HCT116 (cell line): Measurements from ENCODE around the gene S100A2.

Source experiments
- CEBPB ChIP-seq: IDR thresholded peaks from 2 replicates; pipeline ENCODE4 v1.6.1; 2012; ENCODE audit warnings: low read depth
- EZH2 ChIP-seq: fragments of 200-600 bp; sonication (generic); IDR thresholded peaks from 2 replicates; pipeline ENCODE4 v1.6.1; 2017; ENCODE audit warnings: antibody characterized with exemption, mixed run types
- EZH2phosphoT487 ChIP-seq: fragments of 200-600 bp; IDR thresholded peaks from 2 replicates; pipeline ENCODE4 v1.6.1; 2018; ENCODE audit warnings: antibody characterized with exemption, borderline replicate concordance
- FOSL1 ChIP-seq: IDR thresholded peaks from 2 replicates; pipeline ENCODE4 v1.6.1; 2012; ENCODE audit warnings: low read depth
- POLR2A ChIP-seq: IDR thresholded peaks from 2 replicates; pipeline ENCODE4 v1.7.0; 2011; ENCODE audit warnings: borderline replicate concordance; ENCODE audit not compliant: insufficient read depth, insufficient read length; ENCODE audit errors: extremely low read depth
- POLR2AphosphoS5 ChIP-seq: IDR thresholded peaks from 2 replicates; pipeline ENCODE4 v1.6.1; 2011; ENCODE audit warnings: mild to moderate bottlenecking, low read depth, low read length, moderate library complexity
- RAD21 ChIP-seq: IDR thresholded peaks from 2 replicates; pipeline ENCODE4 v1.6.1; 2012; ENCODE audit warnings: low read depth, mild to moderate bottlenecking
- SP1 ChIP-seq: IDR thresholded peaks from 2 replicates; pipeline ENCODE4 v1.6.1; 2012; ENCODE audit warnings: low read depth
- TCF7L2 ChIP-seq: IDR thresholded peaks from 2 replicates; pipeline ENCODE4 v1.7.0; 2011; ENCODE audit warnings: borderline replicate concordance, inconsistent platforms; ENCODE audit not compliant: insufficient read depth, insufficient read length; ENCODE audit errors: extremely low read depth
- YY1 ChIP-seq: IDR thresholded peaks from 2 replicates; pipeline ENCODE4 v1.6.1; 2011; ENCODE audit warnings: low read length, low read depth, moderate library complexity, mild to moderate bottlenecking; ENCODE audit not compliant: insufficient replicate concordance; ENCODE audit errors: extremely low read depth
- TF ChIP-seq, protein P1 (sequence below), 3 experiments: fragments of 200-600 bp in 1 of 3; sonication (generic) in 1 of 3; IDR thresholded peaks in 2 of 3; conservative IDR thresholded peaks in 1 of 3; 2 replicates each; pipeline ENCODE4 v1.5.1; 2012 to 2017; ENCODE audit warnings: low read depth in 2 of 3, low read length in 2 of 3, antibody characterized with exemption in 1 of 3, borderline replicate concordance in 1 of 3, control low read depth in 1 of 3, mild to moderate bottlenecking in 1 of 3, mixed read lengths in 1 of 3, mixed run types in 1 of 3, moderate library complexity in 1 of 3; ENCODE audit not compliant: insufficient read depth in 1 of 3
- TF ChIP-seq, protein P2 (sequence below): IDR thresholded peaks from 2 replicates; pipeline ENCODE4 v1.6.1; 2012
- TF ChIP-seq, protein P3 (sequence below): IDR thresholded peaks from 2 replicates; pipeline ENCODE4 v1.6.1; 2012; ENCODE audit warnings: low read depth

DNA sequence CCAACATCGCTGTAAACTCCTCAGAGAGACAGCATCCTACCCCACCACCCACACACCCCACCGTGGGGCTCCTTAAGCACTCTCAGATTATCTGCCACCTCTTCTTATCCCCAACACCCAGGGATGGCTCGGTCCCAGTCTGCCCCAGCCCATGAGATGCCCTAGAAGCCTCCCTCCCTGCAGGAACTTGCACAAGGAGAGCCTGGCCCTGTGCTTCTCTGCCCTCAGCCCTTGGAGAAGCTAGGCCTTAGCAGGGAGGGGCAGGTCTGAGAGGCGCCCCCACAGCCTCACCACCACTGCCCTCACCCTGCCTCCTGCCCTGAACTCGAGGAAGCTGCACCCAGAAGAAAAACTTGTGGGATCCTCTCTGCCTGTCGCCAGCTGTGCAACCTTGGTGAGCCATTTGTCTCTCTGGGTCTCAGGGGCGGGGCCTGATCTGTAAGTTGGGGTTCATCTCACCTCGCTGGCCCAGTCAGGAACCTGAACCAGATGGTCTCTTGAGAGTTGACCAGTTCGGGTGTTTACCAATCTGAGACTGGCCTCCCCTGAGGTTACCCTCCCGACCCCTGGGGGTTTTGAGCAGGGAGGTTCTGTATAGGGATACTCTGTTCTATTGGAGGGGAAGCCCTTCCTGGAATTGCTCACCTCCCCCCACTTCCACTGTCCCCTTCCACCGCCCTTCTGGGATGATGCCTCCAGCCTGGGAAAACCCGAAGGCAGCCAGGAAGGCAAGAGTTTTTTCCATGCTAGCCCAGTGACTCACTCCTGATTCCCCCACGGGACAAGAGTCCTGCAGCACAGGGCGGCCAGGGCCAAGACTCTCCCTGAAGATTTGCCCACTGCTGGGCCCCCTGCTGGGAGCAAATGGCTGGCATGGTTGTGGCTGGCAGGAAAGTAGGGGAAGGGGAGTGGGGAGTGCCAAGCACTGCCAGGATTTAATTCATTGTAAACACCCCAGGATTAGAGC lies 16.6 kb downstream of the S100A2 start, which contains the start of gene S100A3:
- TF ChIP-seq, protein P1, sequence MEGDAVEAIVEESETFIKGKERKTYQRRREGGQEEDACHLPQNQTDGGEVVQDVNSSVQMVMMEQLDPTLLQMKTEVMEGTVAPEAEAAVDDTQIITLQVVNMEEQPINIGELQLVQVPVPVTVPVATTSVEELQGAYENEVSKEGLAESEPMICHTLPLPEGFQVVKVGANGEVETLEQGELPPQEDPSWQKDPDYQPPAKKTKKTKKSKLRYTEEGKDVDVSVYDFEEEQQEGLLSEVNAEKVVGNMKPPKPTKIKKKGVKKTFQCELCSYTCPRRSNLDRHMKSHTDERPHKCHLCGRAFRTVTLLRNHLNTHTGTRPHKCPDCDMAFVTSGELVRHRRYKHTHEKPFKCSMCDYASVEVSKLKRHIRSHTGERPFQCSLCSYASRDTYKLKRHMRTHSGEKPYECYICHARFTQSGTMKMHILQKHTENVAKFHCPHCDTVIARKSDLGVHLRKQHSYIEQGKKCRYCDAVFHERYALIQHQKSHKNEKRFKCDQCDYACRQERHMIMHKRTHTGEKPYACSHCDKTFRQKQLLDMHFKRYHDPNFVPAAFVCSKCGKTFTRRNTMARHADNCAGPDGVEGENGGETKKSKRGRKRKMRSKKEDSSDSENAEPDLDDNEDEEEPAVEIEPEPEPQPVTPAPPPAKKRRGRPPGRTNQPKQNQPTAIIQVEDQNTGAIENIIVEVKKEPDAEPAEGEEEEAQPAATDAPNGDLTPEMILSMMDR (IDR thresholded peaks at IDR 0.05 in 2 of 3, conservative IDR thresholded peaks at IDR 0.05 in 1 of 3; ENCODE audit: borderline replicate concordance in 1 of 3, insufficient read depth in 1 of 3, low read depth in 2 of 3, low read length in 2 of 3): 0 out of 6 replicates have a peak, but pooled peaks of 1 of the 3 experiments have one; percentile 14
- TF ChIP-seq, protein P2, sequence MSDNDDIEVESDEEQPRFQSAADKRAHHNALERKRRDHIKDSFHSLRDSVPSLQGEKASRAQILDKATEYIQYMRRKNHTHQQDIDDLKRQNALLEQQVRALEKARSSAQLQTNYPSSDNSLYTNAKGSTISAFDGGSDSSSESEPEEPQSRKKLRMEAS: no peak
- TF ChIP-seq CEBPB: no peak
- no peak for TF ChIP-seq YY1
- no peak for TF ChIP-seq POLR2A
- TF ChIP-seq RAD21: no peak
- no peak for TF ChIP-seq EZH2
- no peak for TF ChIP-seq SP1
- TF ChIP-seq FOSL1: no peak
- TF ChIP-seq POLR2AphosphoS5: peak; percentile 60
- TF ChIP-seq TCF7L2: peak; percentile 25
- TF ChIP-seq, protein P3, sequence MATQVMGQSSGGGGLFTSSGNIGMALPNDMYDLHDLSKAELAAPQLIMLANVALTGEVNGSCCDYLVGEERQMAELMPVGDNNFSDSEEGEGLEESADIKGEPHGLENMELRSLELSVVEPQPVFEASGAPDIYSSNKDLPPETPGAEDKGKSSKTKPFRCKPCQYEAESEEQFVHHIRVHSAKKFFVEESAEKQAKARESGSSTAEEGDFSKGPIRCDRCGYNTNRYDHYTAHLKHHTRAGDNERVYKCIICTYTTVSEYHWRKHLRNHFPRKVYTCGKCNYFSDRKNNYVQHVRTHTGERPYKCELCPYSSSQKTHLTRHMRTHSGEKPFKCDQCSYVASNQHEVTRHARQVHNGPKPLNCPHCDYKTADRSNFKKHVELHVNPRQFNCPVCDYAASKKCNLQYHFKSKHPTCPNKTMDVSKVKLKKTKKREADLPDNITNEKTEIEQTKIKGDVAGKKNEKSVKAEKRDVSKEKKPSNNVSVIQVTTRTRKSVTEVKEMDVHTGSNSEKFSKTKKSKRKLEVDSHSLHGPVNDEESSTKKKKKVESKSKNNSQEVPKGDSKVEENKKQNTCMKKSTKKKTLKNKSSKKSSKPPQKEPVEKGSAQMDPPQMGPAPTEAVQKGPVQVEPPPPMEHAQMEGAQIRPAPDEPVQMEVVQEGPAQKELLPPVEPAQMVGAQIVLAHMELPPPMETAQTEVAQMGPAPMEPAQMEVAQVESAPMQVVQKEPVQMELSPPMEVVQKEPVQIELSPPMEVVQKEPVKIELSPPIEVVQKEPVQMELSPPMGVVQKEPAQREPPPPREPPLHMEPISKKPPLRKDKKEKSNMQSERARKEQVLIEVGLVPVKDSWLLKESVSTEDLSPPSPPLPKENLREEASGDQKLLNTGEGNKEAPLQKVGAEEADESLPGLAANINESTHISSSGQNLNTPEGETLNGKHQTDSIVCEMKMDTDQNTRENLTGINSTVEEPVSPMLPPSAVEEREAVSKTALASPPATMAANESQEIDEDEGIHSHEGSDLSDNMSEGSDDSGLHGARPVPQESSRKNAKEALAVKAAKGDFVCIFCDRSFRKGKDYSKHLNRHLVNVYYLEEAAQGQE: no peak
- no peak for TF ChIP-seq EZH2phosphoT487
